Astrocyte of the spinal cord (primary cell): Measurements from ENCODE around the gene LILRB5.
"Not testable (repeated sequence)": the region's sequence is repeated elsewhere in the genome, so short reads cannot be mapped to it uniquely, and the experiment has no call there.

Source experiments
- DNase-seq: peaks from one replicate; pipeline ENCODE4 v3.0.0; 2011; ENCODE audit warnings: low read depth, low spot score
- H3K4me3 ChIP-seq: 2 replicates; pipeline ENCODE4 v1.5.1; 2011; ENCODE audit warnings: low read depth, mild to moderate bottlenecking, low read length, moderate library complexity
- CTCF ChIP-seq: IDR thresholded peaks from 2 replicates; pipeline ENCODE4 v1.5.1; 2012; ENCODE audit warnings: low read depth, mild to moderate bottlenecking, low read length, inconsistent platforms
- in situ Hi-C: cut with HindIII; loops from 2 replicates; pipeline ENCODE4 v1.10.0; 2017; ENCODE audit warnings: low sequenced_read_pairs

LILRB5 gene

GRCh38 chr19:54233941-54234340 is 23.1 kb downstream of the LILRB5 start:
- in situ Hi-C loops = no loop called here
- no peak for TF ChIP-seq CTCF
- H3K4me3 ChIP-seq = no peak overlapping the region
- no peak for DNase-seq

GRCh38 chr19:54231077-54231931 is 25.8 kb downstream of the LILRB5 start:
- TF ChIP-seq CTCF = peak; percentile 95
- no peak overlapping the region for H3K4me3 ChIP-seq
- peak; percentile 69 for DNase-seq
- in situ Hi-C loops = no loop called here

- TF ChIP-seq CTCF = no peak
- in situ Hi-C loops = no loop called here
- no peak overlapping the region for H3K4me3 ChIP-seq
- no peak for DNase-seq
These were observed 27.0 kb downstream of the LILRB5 start for GRCh38 chr19:54230031-54230430.

- DNase-seq = no peak
- H3K4me3 ChIP-seq = no peak overlapping the region
- no peak for TF ChIP-seq CTCF
- in situ Hi-C loops = no loop called here
These were observed 27.9 kb downstream of the LILRB5 start for GRCh38 chr19:54229146-54229545.

GRCh38 chr19:54224619-54225018 is 32.5 kb downstream of the LILRB5 start:
- H3K4me3 ChIP-seq, in situ Hi-C loops, DNase-seq: not testable (repeated sequence)

- DNase-seq, H3K4me3 ChIP-seq, in situ Hi-C loops: not testable (repeated sequence)
These were observed 33.2 kb downstream of the LILRB5 start for GRCh38 chr19:54223937-54224281.

GRCh38 chr19:54223277-54223936 is 33.7 kb downstream of the LILRB5 start:
- in situ Hi-C loops, DNase-seq, H3K4me3 ChIP-seq: not testable (repeated sequence)

GRCh38 chr19:54222474-54223276 is 34.4 kb downstream of the LILRB5 start, which contains the start of gene LILRB3:
Gene LILRB3 (minus strand): TSS chr19:54223007. CDS start chr19:54222976, 31 bp downstream.
- in situ Hi-C loops, DNase-seq, H3K4me3 ChIP-seq: not testable (repeated sequence)

GRCh38 chr19:54221947-54222346 is 35.1 kb downstream of the LILRB5 start:
- H3K4me3 ChIP-seq, in situ Hi-C loops, DNase-seq: not testable (repeated sequence)

- DNase-seq, H3K4me3 ChIP-seq, in situ Hi-C loops: not testable (repeated sequence)
These were observed 37.4 kb downstream of the LILRB5 start for GRCh38 chr19:54219702-54220101.
